SIG-M5 (cell line): ENCODE data around the gene TSPYL2.

Source experiments
- DNase-seq: peaks from one replicate; lab custom pipeline; 2025; lab: John Stamatoyannopoulos, UW

TSPYL2 gene

DNA sequence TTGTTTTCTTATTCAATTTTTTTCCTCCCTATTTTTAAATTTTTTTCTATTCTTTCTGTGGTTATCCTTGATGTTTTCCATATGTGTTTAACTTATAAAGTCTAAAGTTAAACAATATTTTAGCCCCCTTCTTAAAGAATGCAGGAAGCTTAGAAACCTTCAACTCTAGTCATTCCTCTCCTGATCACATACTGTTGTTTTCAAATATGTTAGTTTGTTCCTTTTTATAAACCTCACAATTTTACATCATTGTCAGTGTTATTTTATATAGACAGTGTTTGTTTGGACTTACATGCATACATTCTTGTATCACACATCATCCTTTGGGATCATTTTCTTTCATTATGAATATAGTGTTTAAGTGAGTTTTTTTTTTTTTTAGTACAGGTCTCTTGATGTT lies 43.3 kb downstream of the TSPYL2 start:
- no peak for DNase-seq

DNA sequence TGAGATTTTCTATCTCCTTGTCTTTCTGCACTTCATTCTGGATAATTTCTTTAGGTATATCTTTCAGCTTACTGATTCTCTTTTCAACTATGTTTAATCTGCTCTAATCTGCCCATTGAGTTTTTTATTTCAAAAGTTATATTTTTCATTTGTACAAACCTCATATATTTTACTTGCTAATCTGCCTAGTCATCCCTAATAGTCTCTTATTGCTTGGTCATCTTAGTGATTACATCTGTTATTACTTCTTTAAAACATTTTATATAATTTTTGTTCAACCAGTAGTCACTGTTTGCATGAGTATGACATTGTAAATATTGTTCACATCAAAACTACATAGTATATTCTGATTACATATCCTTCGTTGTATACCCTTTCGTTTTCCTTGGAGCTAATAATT lies 44.2 kb downstream of the TSPYL2 start:
- DNase-seq: no peak

DNA sequence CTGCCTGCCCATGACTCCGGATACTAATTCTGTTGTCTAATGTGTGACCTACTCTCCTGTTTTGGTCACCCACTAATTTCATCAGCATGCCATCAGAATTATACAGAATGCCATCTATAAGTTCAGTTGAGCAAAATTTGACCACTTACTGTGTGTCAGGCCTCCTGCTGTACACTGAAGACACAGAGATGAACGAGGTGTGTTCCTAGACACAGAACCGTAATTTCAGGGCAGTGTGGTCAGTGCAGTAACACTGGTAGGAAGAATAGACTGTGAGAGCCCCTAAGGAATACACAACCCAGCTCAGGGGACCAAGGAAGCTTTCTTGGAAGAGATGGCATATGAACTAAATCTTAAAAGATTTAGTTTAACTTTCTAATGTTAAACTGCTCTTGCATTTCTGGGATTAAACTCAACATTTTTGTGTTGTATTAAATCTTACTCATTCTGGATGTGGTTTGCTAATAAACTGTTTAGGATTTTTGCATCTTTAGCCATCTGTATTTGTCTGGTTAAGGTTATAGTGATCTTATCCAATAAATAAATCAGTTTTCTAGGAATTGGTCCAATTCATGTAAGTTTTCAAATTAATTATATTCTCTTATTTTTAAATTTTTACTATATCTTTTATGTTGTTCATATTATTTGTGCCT lies 46.1 kb downstream of the TSPYL2 start:
- DNase-seq: no peak

DNA sequence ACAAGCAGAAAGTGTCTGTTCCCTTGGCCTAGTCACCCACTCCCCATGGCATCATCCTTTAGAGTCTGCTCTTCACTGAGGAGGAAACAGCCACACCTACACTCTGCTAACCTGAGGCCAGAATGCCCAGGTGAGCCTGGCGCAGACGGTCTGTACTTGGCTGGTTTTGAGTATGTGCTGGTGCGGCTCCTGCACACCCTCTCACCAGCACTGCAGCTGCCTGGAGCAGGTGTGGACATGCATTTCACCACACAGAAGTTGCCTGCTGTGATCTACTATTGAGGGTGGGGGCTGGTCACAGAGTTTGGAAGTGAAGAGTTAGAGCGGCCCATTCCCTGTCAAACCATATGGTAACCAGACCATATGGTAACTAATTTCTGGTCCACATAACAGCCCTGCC lies 51.2 kb downstream of the TSPYL2 start:
- no peak for DNase-seq

DNA sequence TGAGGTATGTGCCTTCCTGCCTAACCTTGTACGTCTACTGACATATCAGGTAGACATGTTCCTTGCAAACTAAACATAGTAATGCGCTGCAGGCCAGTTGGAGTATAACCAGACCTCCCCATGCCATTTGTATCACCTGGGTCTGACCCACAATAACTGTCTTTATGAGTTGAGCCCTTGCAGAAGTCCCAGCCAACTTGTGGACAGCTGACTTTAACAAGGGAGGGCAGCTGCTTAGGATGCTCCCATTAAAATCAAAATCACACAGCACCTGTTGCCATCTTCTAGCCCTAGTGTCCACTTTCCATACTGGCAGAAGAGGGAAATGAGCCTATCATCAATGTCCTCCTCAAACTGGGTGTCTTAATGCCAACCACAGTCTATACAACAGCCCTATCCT lies 53.4 kb downstream of the TSPYL2 start:
- DNase-seq: no peak
